T-helper 17 cell (primary cell): ENCODE results near the gene DFFA. TPM values are rescaled to one million over a fixed set of nuclear protein-coding genes. Genes with fewer than 3 reads are reported as not detected.
A peak's percentile ranks its signal among the peaks of the same experiment; 100 is the strongest.

ENCODE experiments used
- ATAC-seq: fragments of 150-1000 bp; cut with Tn5 transposase; 2 replicates; pipeline ENCODE4 v1.10.0; 2021; ENCODE audit warnings: mild to moderate bottlenecking, moderate library complexity
- DNase-seq, 3 donors: peaks; one replicate each; pipeline versions ENCODE4 v3.0.0 to v3.0.0-alpha.2; 2020 to 2021
- H3K9me3 ChIP-seq: one replicate; pipeline ENCODE4 v1.7.0; 2013; ENCODE audit warnings: low read length, mild to moderate bottlenecking; ENCODE audit not compliant: control insufficient read depth, poor library complexity, severe bottlenecking
- H3K27ac Mint-ChIP-seq: one replicate; pipeline ENCODE4 v1.8.0; 2022; ENCODE audit warnings: mild to moderate bottlenecking, moderate library complexity, mixed read lengths
- H3K27me3 Mint-ChIP-seq: one replicate; pipeline ENCODE4 v1.8.0; 2022; ENCODE audit warnings: mixed read lengths
- H3K36me3 Mint-ChIP-seq: one replicate; pipeline ENCODE4 v1.8.0; 2022; ENCODE audit warnings: low read depth, mixed read lengths
- H3K4me1 Mint-ChIP-seq: one replicate; pipeline ENCODE4 v1.8.0; 2022; ENCODE audit warnings: mild to moderate bottlenecking, mixed read lengths
- H3K4me3 Mint-ChIP-seq: one replicate; pipeline ENCODE4 v1.8.0; 2022; ENCODE audit warnings: mild to moderate bottlenecking, moderate library complexity, mixed read lengths
- total RNA-seq, 4 donors: library from RNA in 2 of 4; stranded (reverse) in 2 of 4; gene quantifications; one replicate each; pipeline ENCODE4 v1.2.3 and lab custom pipeline; 2022 to 2026

The DFFA gene
- total RNA-seq (10 to 100 TPM; 14.6 to 15.1 TPM), total RNA-seq (lab: John Stamatoyannopoulos, UW) (31.4 to 77.2 reads per million in 2 donors)

GRCh38 chr1:10472220-10473144 is at the start of gene DFFA:
Gene DFFA (minus strand): TSS chr1:10472529. CDS start chr1:10472458, 71 bp downstream.
- H3K9me3 ChIP-seq, result no peaks in the 10 kb centered on the region
- H3K36me3 Mint-ChIP-seq, result peaks cover 2% of the 10 kb centered on the region
- H3K27me3 Mint-ChIP-seq, result no peaks in the 10 kb centered on the region
- peak within 1 kb of the TSS; percentile 67 for H3K27ac Mint-ChIP-seq
- DNase-seq (peak; percentile 76 to 81 (median 78)), ATAC-seq (peak; percentile 87)
- peaks cover 28% of the 10 kb centered on the region for H3K4me1 Mint-ChIP-seq
- H3K4me3 Mint-ChIP-seq, result peak within 1 kb of the TSS; percentile 97

- H3K27me3 Mint-ChIP-seq, result no peaks in the 10 kb centered on the region
- no peak for ATAC-seq
These were observed 49.3 kb upstream of the DFFA start for GRCh38 chr1:10521537-10522157.

GRCh38 chr1:10520952-10521351 is 48.6 kb upstream of the DFFA start:
- peaks cover 27% of the 10 kb centered on the region for H3K4me1 Mint-ChIP-seq
- no peak overlapping the region for H3K27ac Mint-ChIP-seq
- peaks cover 4% of the 10 kb centered on the region for H3K36me3 Mint-ChIP-seq
- DNase-seq, result no peak
- ATAC-seq, result no peak
- H3K27me3 Mint-ChIP-seq, result no peaks in the 10 kb centered on the region
- H3K9me3 ChIP-seq, result no peaks in the 10 kb centered on the region
- no peak overlapping the region for H3K4me3 Mint-ChIP-seq

More at GRCh38 chr1:10521537-10522157, 49.3 kb upstream of the DFFA start:
- Mint-ChIP-seq H3K36me3 (peaks cover 4% of the 10 kb centered on the region), H3K27ac (no peak overlapping the region), H3K4me3 (no peak overlapping the region), H3K4me1 (peaks cover 23% of the 10 kb centered on the region)
- DNase-seq, result no peak
- H3K9me3 ChIP-seq, result no peaks in the 10 kb centered on the region

- Mint-ChIP-seq H3K36me3 (peaks cover 4% of the 10 kb centered on the region), H3K27ac (no peak overlapping the region), H3K27me3 (no peaks in the 10 kb centered on the region), H3K4me3 (no peak overlapping the region), H3K4me1 (peaks cover 31% of the 10 kb centered on the region)
- no peaks in the 10 kb centered on the region for H3K9me3 ChIP-seq
- no peak for ATAC-seq
- no peak for DNase-seq
These were observed 48.2 kb upstream of the DFFA start for GRCh38 chr1:10520497-10520896.

- no peaks in the 10 kb centered on the region for H3K27me3 Mint-ChIP-seq
- no peak overlapping the region for H3K4me3 Mint-ChIP-seq
- ATAC-seq (no peak), DNase-seq (no peak)
- peaks cover 4% of the 10 kb centered on the region for H3K36me3 Mint-ChIP-seq
- H3K9me3 ChIP-seq, result no peaks in the 10 kb centered on the region
- peak overlapping the region; percentile 45 for H3K27ac Mint-ChIP-seq
- peaks cover 40% of the 10 kb centered on the region for H3K4me1 Mint-ChIP-seq
These were observed 46.7 kb upstream of the DFFA start for GRCh38 chr1:10519016-10519417.

GRCh38 chr1:10517677-10517982 is 45.3 kb upstream of the DFFA start:
- no peak for DNase-seq
- H3K27ac Mint-ChIP-seq, result peak overlapping the region; percentile 94
- H3K27me3 Mint-ChIP-seq, result no peaks in the 10 kb centered on the region
- H3K9me3 ChIP-seq, result no peaks in the 10 kb centered on the region
- H3K4me3 Mint-ChIP-seq, result no peak overlapping the region
- ATAC-seq, result no peak
- peaks cover 4% of the 10 kb centered on the region for H3K36me3 Mint-ChIP-seq
- H3K4me1 Mint-ChIP-seq, result peaks cover 47% of the 10 kb centered on the region

- ATAC-seq, result no peak
- H3K4me3 Mint-ChIP-seq, result peak overlapping the region; percentile 80
- H3K36me3 Mint-ChIP-seq, result peaks cover 4% of the 10 kb centered on the region
- peaks cover 50% of the 10 kb centered on the region for H3K4me1 Mint-ChIP-seq
- peak overlapping the region; percentile 94 for H3K27ac Mint-ChIP-seq
- no peak for DNase-seq
- no peaks in the 10 kb centered on the region for H3K9me3 ChIP-seq
- no peaks in the 10 kb centered on the region for H3K27me3 Mint-ChIP-seq
These were observed 44.8 kb upstream of the DFFA start for GRCh38 chr1:10516925-10517676.

- no peak for ATAC-seq
- peak overlapping the region; percentile 28 for H3K4me3 Mint-ChIP-seq
- peak overlapping the region; percentile 94 for H3K27ac Mint-ChIP-seq
These were observed 43.8 kb upstream of the DFFA start for GRCh38 chr1:10515976-10516750.

GRCh38 chr1:10515301-10515975 is 43.1 kb upstream of the DFFA start:
- no peaks in the 10 kb centered on the region for H3K9me3 ChIP-seq
- Mint-ChIP-seq H3K4me3 (peak overlapping the region; percentile 28), H3K36me3 (no peaks in the 10 kb centered on the region), H3K27me3 (no peaks in the 10 kb centered on the region), H3K27ac (peak overlapping the region; percentile 94), H3K4me1 (peaks cover 59% of the 10 kb centered on the region)
- no peak for ATAC-seq
- DNase-seq, result no peak

More at GRCh38 chr1:10515976-10516750, 43.8 kb upstream of the DFFA start:
- DNase-seq, result no peak
- Mint-ChIP-seq H3K36me3 (peaks cover 4% of the 10 kb centered on the region), H3K27me3 (no peaks in the 10 kb centered on the region), H3K4me1 (peaks cover 57% of the 10 kb centered on the region)
- H3K9me3 ChIP-seq, result no peaks in the 10 kb centered on the region

GRCh38 chr1:10514490-10515235 is 42.3 kb upstream of the DFFA start:
- Mint-ChIP-seq H3K4me1 (peaks cover 67% of the 10 kb centered on the region), H3K36me3 (no peaks in the 10 kb centered on the region), H3K27ac (peak overlapping the region; percentile 94), H3K27me3 (no peaks in the 10 kb centered on the region), H3K4me3 (peak overlapping the region; percentile 55)
- ATAC-seq (no peak), DNase-seq (no peak)
- H3K9me3 ChIP-seq, result no peaks in the 10 kb centered on the region

- no peaks in the 10 kb centered on the region for H3K27me3 Mint-ChIP-seq
- H3K27ac Mint-ChIP-seq, result peak overlapping the region; percentile 94
- DNase-seq (no peak), ATAC-seq (no peak)
- peak overlapping the region; percentile 12 for H3K4me3 Mint-ChIP-seq
- no peaks in the 10 kb centered on the region for H3K36me3 Mint-ChIP-seq
- H3K9me3 ChIP-seq, result no peaks in the 10 kb centered on the region
- H3K4me1 Mint-ChIP-seq, result peaks cover 64% of the 10 kb centered on the region
These were observed 40.9 kb upstream of the DFFA start for GRCh38 chr1:10513199-10513598.
